Trophoblast cell (in vitro differentiated cells and primary cell): ENCODE measurements around the gene DPYD.

ENCODE experiments used
- DNase-seq, 2 donors: peaks; one replicate each; pipeline ENCODE4 v3.0.0-alpha.2; 2016
- H2AFZ ChIP-seq: 2 replicates; pipeline ENCODE4 v1.6.1; 2013; ENCODE audit warnings: low read length, moderate library complexity, mild to moderate bottlenecking; ENCODE audit not compliant: insufficient read depth, poor library complexity
- H2AK5ac ChIP-seq: 2 replicates; pipeline ENCODE4 v1.6.1; 2013; ENCODE audit warnings: mild to moderate bottlenecking, low read length
- H2BK120ac ChIP-seq: 2 replicates; pipeline ENCODE4 v1.6.1; 2013; ENCODE audit warnings: low read length, mild to moderate bottlenecking, moderate library complexity; ENCODE audit not compliant: insufficient read depth, poor library complexity
- H2BK12ac ChIP-seq: 2 replicates; pipeline ENCODE4 v1.6.1; 2013; ENCODE audit warnings: mild to moderate bottlenecking, low read length, moderate library complexity
- H2BK5ac ChIP-seq: 2 replicates; pipeline ENCODE4 v1.6.1; 2013; ENCODE audit warnings: low read length, low read depth, moderate library complexity, mild to moderate bottlenecking; ENCODE audit not compliant: poor library complexity
- H3K14ac ChIP-seq: 2 replicates; pipeline ENCODE4 v1.6.1; 2013; ENCODE audit warnings: mild to moderate bottlenecking, low read length
- H3K18ac ChIP-seq: 2 replicates; pipeline ENCODE4 v1.6.1; 2013; ENCODE audit warnings: mild to moderate bottlenecking, low read length
- H3K23ac ChIP-seq: 2 replicates; pipeline ENCODE4 v1.6.1; 2013; ENCODE audit warnings: low read length
- H3K27ac ChIP-seq: 2 replicates; pipeline ENCODE4 v1.5.1; 2013; ENCODE audit warnings: low read depth, mild to moderate bottlenecking, inconsistent platforms, low read length, moderate library complexity
- H3K27me3 ChIP-seq: 2 replicates; pipeline ENCODE4 v1.6.1; 2013; ENCODE audit warnings: inconsistent platforms, mild to moderate bottlenecking, low read length, moderate library complexity; ENCODE audit not compliant: insufficient read depth
- H3K36me3 ChIP-seq, 2 experiments: 1 replicate in 1 of 2; 2 replicates in 1 of 2; pipeline ENCODE4 v1.6.1; 2013; ENCODE audit warnings: low read length in 2 of 2, mild to moderate bottlenecking in 2 of 2, moderate library complexity in 1 of 2; ENCODE audit not compliant: insufficient read depth in 2 of 2, control insufficient read depth in 1 of 2
- H3K4ac ChIP-seq: 2 replicates; pipeline ENCODE4 v1.6.1; 2013; ENCODE audit warnings: low read depth, mild to moderate bottlenecking, low read length, moderate library complexity
- H3K4me1 ChIP-seq, 2 experiments: 1 replicate in 1 of 2; 2 replicates in 1 of 2; pipeline ENCODE4 v1.6.1; 2013; ENCODE audit warnings: low read length in 2 of 2, mild to moderate bottlenecking in 2 of 2, moderate library complexity in 1 of 2; ENCODE audit not compliant: insufficient read depth in 2 of 2, control insufficient read depth in 1 of 2
- H3K4me2 ChIP-seq: 2 replicates; pipeline ENCODE4 v1.6.1; 2013; ENCODE audit warnings: inconsistent platforms, mild to moderate bottlenecking, low read length, moderate library complexity
- H3K4me3 ChIP-seq: 2 replicates; pipeline ENCODE4 v1.5.1; 2013; ENCODE audit warnings: mild to moderate bottlenecking, low read depth, low read length, inconsistent platforms
- H3K79me1 ChIP-seq: one replicate; pipeline ENCODE4 v1.6.1; 2013; ENCODE audit warnings: low read length
- H3K79me2 ChIP-seq: 2 replicates; pipeline ENCODE4 v1.6.1; 2013; ENCODE audit warnings: low read length, mild to moderate bottlenecking; ENCODE audit not compliant: control insufficient read depth, insufficient read depth, poor library complexity
- H3K9ac ChIP-seq: 2 replicates; pipeline ENCODE4 v1.6.1; 2013; ENCODE audit warnings: mild to moderate bottlenecking, low read length
- H3K9me3 ChIP-seq: 2 replicates; pipeline ENCODE4 v1.6.1; 2013; ENCODE audit warnings: low read depth, mild to moderate bottlenecking, control low read depth, inconsistent platforms, low read length; ENCODE audit not compliant: insufficient read depth
- H4K12ac ChIP-seq: 2 replicates; pipeline ENCODE4 v1.6.1; 2013; ENCODE audit warnings: low read depth, mild to moderate bottlenecking, low read length, moderate library complexity
- H4K8ac ChIP-seq: 2 replicates; pipeline ENCODE4 v1.6.1; 2013; ENCODE audit warnings: low read depth, mild to moderate bottlenecking, low read length, moderate library complexity
- H4K91ac ChIP-seq: one replicate; pipeline ENCODE4 v1.6.1; 2013; ENCODE audit warnings: low read depth, mild to moderate bottlenecking, low read length, moderate library complexity
- WGBS: extraction: QIAGEN DNeasy Blood & Tissue Kit; methylation state at CpG from one replicate; pipeline ENCODE4 v1.1.7; 2013; ENCODE audit warnings: missing lambda C conversion rate; ENCODE audit not compliant: insufficient read length, insufficient coverage; ENCODE audit errors: extremely low coverage; 5-methylcytosine and 5-hydroxymethylcytosine counted together

Gene DPYD

GRCh38 chr1:97262842-97263241, 658.0 kb downstream of the DPYD start:
- no peak overlapping the region for H2BK5ac ChIP-seq
- no peak overlapping the region for H2AK5ac ChIP-seq
- H3K18ac ChIP-seq, result no peak overlapping the region
- no peak overlapping the region for H2AFZ ChIP-seq
- H3K4me3 ChIP-seq, result no peak overlapping the region
- no peaks in the 10 kb centered on the region for H3K9me3 ChIP-seq
- H3K23ac ChIP-seq, result no peak overlapping the region
- no CpG with 5 or more reads among the region's 1 CpG for WGBS
- H3K14ac ChIP-seq, result no peak overlapping the region
- no peak overlapping the region for H2BK120ac ChIP-seq
- no peak overlapping the region for H2BK12ac ChIP-seq
- H3K36me3 ChIP-seq, result no peaks in the 10 kb centered on the region
- H3K27ac ChIP-seq, result no peak overlapping the region
- no peak overlapping the region for H4K12ac ChIP-seq
- DNase-seq, result no peak
- no peak overlapping the region for H4K91ac ChIP-seq
- no peak overlapping the region for H3K9ac ChIP-seq
- no peak overlapping the region for H4K8ac ChIP-seq
- H3K4ac ChIP-seq, result no peak overlapping the region
- no peaks in the 10 kb centered on the region for H3K79me1 ChIP-seq
- H3K27me3 ChIP-seq, result no peaks in the 10 kb centered on the region
- no peaks in the 10 kb centered on the region for H3K4me1 ChIP-seq
- H3K4me2 ChIP-seq, result no peak overlapping the region
- H3K79me2 ChIP-seq, result no peaks in the 10 kb centered on the region

DNA sequence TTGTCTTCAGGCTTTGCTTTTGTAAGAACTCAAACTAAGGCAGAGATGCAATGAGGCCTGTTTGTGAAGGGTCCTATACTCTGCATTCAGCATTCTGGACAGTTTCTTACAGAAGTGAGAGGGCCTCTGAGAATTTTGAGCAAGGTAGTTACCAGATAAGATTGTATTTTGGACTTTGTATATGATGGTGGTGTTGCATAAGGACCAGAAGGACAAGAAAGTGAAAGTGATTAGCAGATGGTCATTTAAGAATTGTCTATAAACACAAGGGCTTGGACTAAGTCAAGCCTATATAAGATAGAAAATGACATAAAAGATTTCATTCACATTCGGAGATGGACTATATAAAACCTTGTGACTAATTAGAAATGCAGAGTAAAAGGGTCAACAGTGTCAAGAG, 662.2 kb downstream of the DPYD start:
- H3K4me1 ChIP-seq, result no peaks in the 10 kb centered on the region
- H3K27ac ChIP-seq, result no peak overlapping the region
- no peak overlapping the region for H3K23ac ChIP-seq
- no peak for DNase-seq
- no peaks in the 10 kb centered on the region for H3K27me3 ChIP-seq
- no peak overlapping the region for H2BK120ac ChIP-seq
- no peaks in the 10 kb centered on the region for H3K36me3 ChIP-seq
- no CpG with 5 or more reads among the region's 1 CpG for whole genome bisulfite sequencing
- no peaks in the 10 kb centered on the region for H3K79me1 ChIP-seq
- H2BK12ac ChIP-seq, result no peak overlapping the region
- no peak overlapping the region for H4K12ac ChIP-seq
- no peaks in the 10 kb centered on the region for H3K9me3 ChIP-seq
- H4K8ac ChIP-seq, result no peak overlapping the region
- H3K4me2 ChIP-seq, result no peak overlapping the region
- no peak overlapping the region for H2BK5ac ChIP-seq
- no peak overlapping the region for H4K91ac ChIP-seq
- H2AK5ac ChIP-seq, result no peak overlapping the region
- no peaks in the 10 kb centered on the region for H3K79me2 ChIP-seq
- no peak overlapping the region for H3K9ac ChIP-seq
- H3K4me3 ChIP-seq, result no peak overlapping the region
- H2AFZ ChIP-seq, result no peak overlapping the region
- H3K4ac ChIP-seq, result no peak overlapping the region
- H3K18ac ChIP-seq, result no peak overlapping the region
- H3K14ac ChIP-seq, result no peak overlapping the region

- Histone ChIP-seq H4K12ac (no peak overlapping the region), H3K9me3 (no peaks in the 10 kb centered on the region), H3K27me3 (no peaks in the 10 kb centered on the region), H3K27ac (no peak overlapping the region), H2AFZ (no peak overlapping the region), H3K79me2 (no peaks in the 10 kb centered on the region), H4K91ac (no peak overlapping the region), H3K4ac (no peak overlapping the region), H2BK5ac (no peak overlapping the region), H4K8ac (no peak overlapping the region), H2BK120ac (no peak overlapping the region), H3K79me1 (no peaks in the 10 kb centered on the region), H2BK12ac (no peak overlapping the region), H3K4me3 (no peak overlapping the region), H3K14ac (no peak overlapping the region), H3K18ac (no peak overlapping the region), H2AK5ac (no peak overlapping the region), H3K4me1 (no peaks in the 10 kb centered on the region), H3K23ac (no peak overlapping the region), H3K36me3 (no peaks in the 10 kb centered on the region), H3K9ac (no peak overlapping the region), H3K4me2 (no peak overlapping the region)
- WGBS, result no CpG with 5 or more reads among the region's 4 CpGs
- DNase-seq, result no peak
Measured at GRCh38 chr1:97254731-97255463, 665.9 kb downstream of the DPYD start.

- no CpG with 5 or more reads among the region's 3 CpGs for WGBS
- H3K23ac ChIP-seq, result no peak overlapping the region
- H3K36me3 ChIP-seq, result no peaks in the 10 kb centered on the region
- no peaks in the 10 kb centered on the region for H3K79me1 ChIP-seq
- no peak overlapping the region for H4K91ac ChIP-seq
- H2AFZ ChIP-seq, result no peak overlapping the region
- no peak overlapping the region for H2BK120ac ChIP-seq
- no peaks in the 10 kb centered on the region for H3K9me3 ChIP-seq
- no peak overlapping the region for H3K27ac ChIP-seq
- H2AK5ac ChIP-seq, result no peak overlapping the region
- H3K14ac ChIP-seq, result no peak overlapping the region
- no peak for DNase-seq
- no peak overlapping the region for H3K4me2 ChIP-seq
- no peak overlapping the region for H3K4me3 ChIP-seq
- H2BK5ac ChIP-seq, result no peak overlapping the region
- no peak overlapping the region for H3K18ac ChIP-seq
- H3K9ac ChIP-seq, result no peak overlapping the region
- H3K27me3 ChIP-seq, result no peaks in the 10 kb centered on the region
- no peak overlapping the region for H4K8ac ChIP-seq
- H4K12ac ChIP-seq, result no peak overlapping the region
- H3K79me2 ChIP-seq, result no peaks in the 10 kb centered on the region
- H3K4ac ChIP-seq, result no peak overlapping the region
- H2BK12ac ChIP-seq, result no peak overlapping the region
- no peaks in the 10 kb centered on the region for H3K4me1 ChIP-seq
Measured at GRCh38 chr1:97252925-97253324, 667.9 kb downstream of the DPYD start.
